DLD1 (cell line): ENCODE data around the gene LIN9.

ENCODE experiments used
- in situ Hi-C: cut with HindIII; loops from 2 replicates; pipeline ENCODE4 v1.10.0; 2017; ENCODE audit warnings: low sequenced_read_pairs

LIN9 gene

GRCh38 chr1:226181996-226182714 is 126.8 kb downstream of the LIN9 start:
- in situ Hi-C loops: no loop called here
